Endothelial cell of umbilical vein (primary cell): ENCODE data around the gene MTMR3.

Source experiments
- CTCF ChIP-seq, 2 donors: IDR thresholded peaks; 1 replicate in 1 of 2; 2 replicates in 1 of 2; pipeline ENCODE4 v1.5.1; 2011; ENCODE audit warnings: low read length in 2 of 2, mild to moderate bottlenecking in 2 of 2, moderate library complexity in 2 of 2, control low read depth in 1 of 2, inconsistent platforms in 1 of 2, low read depth in 1 of 2; ENCODE audit not compliant: insufficient read depth in 1 of 2; ENCODE audit errors: extremely low read depth in 1 of 2
- JUN ChIP-seq: IDR thresholded peaks from 2 replicates; pipeline ENCODE4 v1.6.1; 2011; ENCODE audit warnings: borderline replicate concordance, low read depth; ENCODE audit not compliant: insufficient read length, insufficient read depth
- MYC ChIP-seq: IDR thresholded peaks from one replicate; pipeline ENCODE4 v1.6.1; 2011; ENCODE audit warnings: mild to moderate bottlenecking, low read depth, low read length
- POLR2A ChIP-seq: IDR thresholded peaks from 2 replicates; pipeline ENCODE4 v1.6.1; 2012; ENCODE audit warnings: low read depth, mild to moderate bottlenecking, control low read depth, low read length
- POLR2AphosphoS5 ChIP-seq: IDR thresholded peaks from 2 replicates; pipeline ENCODE4 v1.6.1; 2012; ENCODE audit warnings: low read depth, mild to moderate bottlenecking, control low read depth, low read length, moderate library complexity; ENCODE audit not compliant: insufficient read depth

GRCh38 chr22:29903371-29903770, 20.4 kb downstream of the MTMR3 start:
- TF ChIP-seq POLR2A (no peak), MYC (no peak), CTCF (IDR thresholded peaks at IDR 0.05; ENCODE audit: extremely low read depth in 1 of 2, insufficient read depth in 1 of 2, low read depth in 1 of 2, low read length in 2 of 2) (no peak), JUN (no peak), POLR2AphosphoS5 (no peak)
